SK-N-SH (cell line): ENCODE data around the gene KLC4. TPM values are rescaled to one million over a fixed set of nuclear protein-coding genes. Genes with fewer than 3 reads are reported as not detected.

Experiments used
- CTCF ChIA-PET: fragments of 300-600, 350-600 bp; formaldehyde crosslinking; extraction: SDS; loops from one replicate; lab custom pipeline; 2021; lab: Yijun Ruan, JAX
- POLR2A ChIA-PET: fragments of 350-600 bp; sonication (Branson Sonifier 250); formaldehyde crosslinking; extraction: SDS; loops from one replicate; lab custom pipeline; 2020; ENCODE audit warnings: antibody characterized with exemption, inconsistent platforms; lab: Yijun Ruan, JAX
- DNase-seq: peaks from one replicate; pipeline ENCODE4 v3.0.0; 2012
- H2AFZ ChIP-seq: fragments of 200-600 bp; sonication (generic); 2 replicates; pipeline ENCODE4 v1.8.1; 2016; ENCODE audit warnings: antibody characterized with exemption, mild to moderate bottlenecking, low read depth
- H3F3A ChIP-seq: fragments of 200-600 bp; sonication (generic); replicated peaks from 2 replicates; pipeline ENCODE3; 2016; ENCODE audit warnings: antibody characterized with exemption, mild to moderate bottlenecking; ENCODE audit not compliant: insufficient read depth
- H3K27ac ChIP-seq, 2 experiments: fragments of 200-500 bp in 1 of 2; fragments of 200-600 bp in 1 of 2; sonication (Bioruptor generic) in 1 of 2; sonication (generic), shearing (Covaris generic) in 1 of 2; 2 replicates each; pipeline versions ENCODE4 v1.5.1 to v1.6.1; 2014 to 2016; ENCODE audit warnings: low read depth in 2 of 2, inconsistent platforms in 1 of 2, low read length in 1 of 2, mild to moderate bottlenecking in 1 of 2, mixed read lengths in 1 of 2
- H3K27me3 ChIP-seq: fragments of 200-600 bp; sonication (generic), shearing (Covaris generic); 2 replicates; pipeline ENCODE4 v1.6.1; 2016; ENCODE audit warnings: mixed run types; ENCODE audit not compliant: insufficient read depth
- H3K36me3 ChIP-seq, 2 experiments: fragments of 200-500 bp in 1 of 2; fragments of 200-600 bp in 1 of 2; sonication (Bioruptor generic) in 1 of 2; sonication (generic) in 1 of 2; replicated peaks in 1 of 2; 2 replicates each; pipeline versions ENCODE3 to v1.5.1; 2014 to 2016; ENCODE audit warnings: low read length in 1 of 2, mild to moderate bottlenecking in 1 of 2; ENCODE audit not compliant: insufficient read depth in 2 of 2, control insufficient read depth in 1 of 2
- H3K4me1 ChIP-seq, 2 experiments: fragments of 200-500 bp in 1 of 2; fragments of 200-600 bp in 1 of 2; sonication (Bioruptor generic) in 1 of 2; sonication (generic), shearing (Covaris generic) in 1 of 2; 2 replicates each; pipeline versions ENCODE4 v1.5.1 to v1.6.1; 2014 to 2016; ENCODE audit warnings: low read depth in 1 of 2, low read length in 1 of 2, mixed run types in 1 of 2; ENCODE audit not compliant: insufficient read depth in 2 of 2, control insufficient read depth in 1 of 2
- H3K4me2 ChIP-seq: fragments of 200-600 bp; sonication (generic), shearing (Covaris generic); 2 replicates; pipeline ENCODE4 v1.6.1; 2017; ENCODE audit warnings: mixed run types
- H3K4me3 ChIP-seq, 2 experiments: fragments of 200-500 bp in 1 of 2; fragments of 200-600 bp in 1 of 2; sonication (Bioruptor generic) in 1 of 2; sonication (generic), shearing (Covaris generic) in 1 of 2; 2 replicates each; pipeline versions ENCODE4 v1.5.1 to v1.8.1; 2014 to 2016; ENCODE audit warnings: low read depth in 2 of 2, inconsistent platforms in 1 of 2, low read length in 1 of 2, mild to moderate bottlenecking in 1 of 2, mixed read lengths in 1 of 2, moderate library complexity in 1 of 2
- H3K79me2 ChIP-seq: fragments of 200-600 bp; sonication (generic); 2 replicates; pipeline ENCODE4 v1.8.1; 2017; ENCODE audit warnings: mild to moderate bottlenecking; ENCODE audit not compliant: insufficient read depth
- H3K9ac ChIP-seq: fragments of 200-600 bp; sonication (generic); 2 replicates; pipeline ENCODE4 v1.6.1; 2017; ENCODE audit warnings: mixed run types
- H3K9me2 ChIP-seq: fragments of 200-600 bp; sonication (generic); 2 replicates; pipeline ENCODE4 v1.6.1; 2017; ENCODE audit warnings: mixed run types
- H3K9me3 ChIP-seq: fragments of 200-600 bp; sonication (generic); 2 replicates; pipeline ENCODE4 v1.6.1; 2017; ENCODE audit warnings: mixed run types, mild to moderate bottlenecking, moderate library complexity
- H4K20me1 ChIP-seq: fragments of 200-600 bp; sonication (generic); 2 replicates; pipeline ENCODE4 v1.6.1; 2017; ENCODE audit warnings: mild to moderate bottlenecking, mixed run types; ENCODE audit not compliant: insufficient read depth
- CHD2 ChIP-seq: fragments of 150-350 bp; IDR thresholded peaks from 2 replicates; pipeline ENCODE4 v1.6.1; 2018; ENCODE audit warnings: low read length; ENCODE audit not compliant: partially characterized antibody
- CTCF ChIP-seq: fragments of 200-600 bp; sonication (generic); IDR thresholded peaks from 2 replicates; pipeline ENCODE4 v1.6.1; 2017; ENCODE audit warnings: antibody characterized with exemption, mild to moderate bottlenecking, moderate library complexity
- EP300 ChIP-seq, 2 experiments: IDR thresholded peaks; 2 replicates each; pipeline versions ENCODE4 v1.4.0 to v1.6.1; 2012; ENCODE audit warnings: borderline replicate concordance in 1 of 2, low read depth in 1 of 2, low read length in 1 of 2
- EZH2phosphoT487 ChIP-seq: fragments of 200-600 bp; sonication (generic); IDR thresholded peaks from 2 replicates; pipeline ENCODE4 v1.6.1; 2017; ENCODE audit warnings: low read depth, mixed run types, mild to moderate bottlenecking, antibody characterized with exemption, moderate library complexity, borderline replicate concordance
- FOSL2 ChIP-seq: IDR thresholded peaks from 2 replicates; pipeline ENCODE4 v1.4.0; 2012; ENCODE audit warnings: low read depth, mild to moderate bottlenecking, moderate library complexity, borderline replicate concordance
- FOXJ3 ChIP-seq: sonication (generic); formaldehyde crosslinking; IDR thresholded peaks from 2 replicates; pipeline ENCODE4 v1.5.1; 2020; ENCODE audit warnings: mild to moderate bottlenecking, missing genetic modification reagents
- GABPA ChIP-seq: IDR thresholded peaks from 2 replicates; pipeline ENCODE4 v1.4.0; 2012; ENCODE audit warnings: low read depth, mild to moderate bottlenecking
- JUND ChIP-seq: IDR thresholded peaks from 2 replicates; pipeline ENCODE4 v1.4.0; 2012
- MXI1 ChIP-seq: IDR thresholded peaks from 2 replicates; pipeline ENCODE4 v1.6.1; 2012; ENCODE audit warnings: mild to moderate bottlenecking, low read depth, low read length, improper control_type of control experiment
- NRF1 ChIP-seq: IDR thresholded peaks from 2 replicates; pipeline ENCODE4 v1.6.1; 2012; ENCODE audit warnings: low read depth, mild to moderate bottlenecking, low read length
- PBX3 ChIP-seq: IDR thresholded peaks from 2 replicates; pipeline ENCODE4; 2012
- RCOR1 ChIP-seq: fragments of 150-350 bp; IDR thresholded peaks from 2 replicates; pipeline ENCODE4 v1.6.1; 2017; ENCODE audit warnings: antibody characterized with exemption, low read length
- TCF12 ChIP-seq: IDR thresholded peaks from 2 replicates; pipeline ENCODE4 v1.4.0; 2012
- USF1 ChIP-seq: IDR thresholded peaks from 2 replicates; pipeline ENCODE4 v1.4.0; 2012; ENCODE audit warnings: low read depth, borderline replicate concordance
- WGBS: methylation state at CpG from one replicate; pipeline ENCODE4 v1.1.6; 2017; ENCODE audit warnings: low lambda C conversion rate; 5-methylcytosine and 5-hydroxymethylcytosine counted together
- polyA plus RNA-seq, 3 experiments: library from polyadenylated mRNA; depleted of rRNA; stranded (reverse); fragments of >200 nt; gene quantifications; 2 replicates each; pipeline ENCODE4 v1.2.3, GENCODE V29; 2012

Gene KLC4
- polyA plus RNA-seq, 1 of the 3 experiments (the other 2 are of a cell fraction) = 17.5 TPM

- no peak for TF ChIP-seq USF1
- TF ChIP-seq EP300 (IDR thresholded peaks at IDR 0.05; ENCODE audit: borderline replicate concordance in 1 of 2, low read depth in 1 of 2, low read length in 1 of 2) = no peak
These were observed 15.6 kb downstream of the KLC4 start (continued) for GRCh38 chr6:43074847-43075669.

- POLR2A ChIA-PET = interaction anchor here (0.8 to 2.6 kb wide), 9 partner anchors 11 to 146 kb away, joined by 3 to 21 read pairs (median 6); partner anchors contain the start of genes CNPY3, CUL7, KLC4 and MRPL2
- CTCF ChIA-PET = interaction anchor here (0.6 to 4.4 kb wide), 10 partner anchors 12 to 431 kb away, joined by 3 to 29 read pairs (median 4); partner anchors contain the start of genes KLC4, MRPL2 and TTBK1
- 11% methylated on average over 11 of the region's 60 CpGs for WGBS
- Histone ChIP-seq H3K9me3 (no peaks in the 10 kb centered on the region), H3K9me2 (no peaks in the 10 kb centered on the region), H2AFZ (peak within 1 kb of the TSS; percentile 76), H3K4me3 (peak within 1 kb of the TSS; percentile 81 to 90), H3K27ac (peak within 1 kb of the TSS; percentile 71 to 86), H3K4me2 (peak within 1 kb of the TSS; percentile 93), H4K20me1 (peaks cover 16% of the 10 kb centered on the region; the same call in 1 of the 2 replicates), H3K36me3 (peaks cover 0 to 9% of the 10 kb centered on the region in 2 experiments), H3K4me1 (peaks cover 14 to 23% of the 10 kb centered on the region in 2 experiments; a peak in 2 of 4 replicates), H3F3A (no peaks in the 10 kb centered on the region), H3K27me3 (no peaks in the 10 kb centered on the region), H3K9ac (peak within 1 kb of the TSS; percentile 96), H3K79me2 (peaks cover 46% of the 10 kb centered on the region)
- TF ChIP-seq RCOR1 = no peak
- TF ChIP-seq CHD2 = peak; percentile 5
- peak; percentile 98 for DNase-seq
These were observed 16.4 kb downstream of the KLC4 start, which contains the start of gene PTK7 for GRCh38 chr6:43075670-43076463. TSS of gene PTK7 (plus strand) at chr6:43076314. CDS start at chr6:43076489, 175 bp downstream.

- H3K27me3 ChIP-seq = no peaks in the 10 kb centered on the region
- POLR2A ChIA-PET = interaction anchor here (0.8 to 2.6 kb wide), 12 partner anchors 10 to 147 kb away, joined by 3 to 21 read pairs (median 5); partner anchors contain the start of genes CNPY3, CUL7, KLC4 and MRPL2
- 9% methylated on average over 31 of the region's 72 CpGs for WGBS
- TF ChIP-seq JUND = peak; percentile 29; the same call in 1 of the 2 replicates
- no peak for TF ChIP-seq TCF12
- no peak for TF ChIP-seq GABPA
- TF ChIP-seq FOXJ3 (CRISPR knock-in tag) = no peak
- TF ChIP-seq MXI1 = peak; percentile 60; the same call in 1 of the 2 replicates
- TF ChIP-seq EZH2phosphoT487 = no peak
- no peak for TF ChIP-seq USF1
- no peak for TF ChIP-seq NRF1
- no peak for TF ChIP-seq PBX3
- TF ChIP-seq CTCF = no peak
- peak; percentile 4; the same call in 1 of the 2 replicates for TF ChIP-seq FOSL2
These were observed 17.3 kb downstream of the KLC4 start for GRCh38 chr6:43076464-43077332.

More at GRCh38 chr6:43076464-43077332, 17.3 kb downstream of the KLC4 start:
- H3K9me3 ChIP-seq = no peaks in the 10 kb centered on the region
- CTCF ChIA-PET = interaction anchor here (0.6 to 4.4 kb wide), 13 partner anchors 13 to 430 kb away, joined by 3 to 29 read pairs (median 5); partner anchors contain the start of genes KLC4, MRPL2 and TTBK1
- peak overlapping the region; percentile 96 for H3K9ac ChIP-seq
- peak overlapping the region; percentile 81 to 90 for H3K4me3 ChIP-seq
- no peaks in the 10 kb centered on the region for H3K9me2 ChIP-seq
- peaks cover 0 to 9% of the 10 kb centered on the region in 2 experiments for H3K36me3 ChIP-seq
- H3F3A ChIP-seq = no peaks in the 10 kb centered on the region
- peaks cover 24% of the 10 kb centered on the region; the same call in 1 of the 2 replicates for H4K20me1 ChIP-seq
- H3K27ac ChIP-seq = peak overlapping the region; percentile 71 to 86
- DNase-seq = peak; percentile 80
- H3K4me2 ChIP-seq = peak overlapping the region; percentile 93
- peaks cover 54% of the 10 kb centered on the region for H3K79me2 ChIP-seq
- peaks cover 14 to 23% of the 10 kb centered on the region in 2 experiments; a peak in 2 of 4 replicates for H3K4me1 ChIP-seq
- H2AFZ ChIP-seq = peak overlapping the region; percentile 76
